Spleen (tissue), 11 donors: ENCODE results near the gene ZC3H12C. TPM values are rescaled to one million over a fixed set of nuclear protein-coding genes. Genes with fewer than 3 reads are reported as not detected.

Experiments used
- DNase-seq: peaks from one replicate; pipeline ENCODE4 v3.0.0-alpha.2; 2020
- H3K27ac ChIP-seq, 8 donors: fragments of 200-600 bp; sonication (generic) in 7 of 8; 1 replicate in 4 of 8; 2 replicates in 4 of 8; pipeline versions ENCODE4 v1.5.0 to v1.8.0; 2016 to 2021; ENCODE audit warnings: inconsistent platforms in 4 of 8, mild to moderate bottlenecking in 4 of 8, moderate library complexity in 1 of 8
- H3K27me3 ChIP-seq, 7 donors: fragments of 200-600 bp; sonication (generic) in 6 of 7; replicated peaks in 1 of 7; 1 replicate in 4 of 7; 2 replicates in 3 of 7; pipeline versions ENCODE4 v1.5.0 to v1.8.0; 2016 to 2021; ENCODE audit warnings: inconsistent platforms in 3 of 7, mild to moderate bottlenecking in 1 of 7
- H3K36me3 ChIP-seq, 6 donors: fragments of 200-600 bp; sonication (generic) in 5 of 6; 1 replicate in 4 of 6; 2 replicates in 2 of 6; pipeline versions ENCODE4 v1.5.0 to v1.8.0; 2016 to 2021; ENCODE audit warnings: inconsistent platforms in 2 of 6
- H3K4me1 ChIP-seq, 6 donors: fragments of 200-600 bp; sonication (generic) in 5 of 6; 1 replicate in 3 of 6; 2 replicates in 3 of 6; pipeline versions ENCODE4 v1.5.0 to v1.8.0; 2016 to 2021; ENCODE audit warnings: inconsistent platforms in 3 of 6
- H3K4me3 ChIP-seq, 8 donors: fragments of 200-600 bp; sonication (generic) in 7 of 8; 1 replicate in 4 of 8; 2 replicates in 4 of 8; pipeline versions ENCODE4 v1.5.0 to v1.8.0; 2016 to 2021; ENCODE audit warnings: inconsistent platforms in 4 of 8, mild to moderate bottlenecking in 4 of 8, moderate library complexity in 2 of 8
- H3K9me3 ChIP-seq, 8 donors: fragments of 200-600 bp; sonication (generic) in 7 of 8; 1 replicate in 4 of 8; 2 replicates in 4 of 8; pipeline versions ENCODE4 v1.5.0 to v1.8.0; 2016 to 2021; ENCODE audit warnings: inconsistent platforms in 4 of 8
- CTCF ChIP-seq, 11 experiments: fragments of 200-600 bp in 7 of 11; fragments of 450-650 bp in 4 of 11; sonication (generic) in 4 of 11; IDR thresholded peaks in 8 of 11; conservative IDR thresholded peaks in 3 of 11; 1 replicate in 7 of 11; 2 replicates in 4 of 11; pipeline versions ENCODE4 v1.4.0 to v1.8.0; 2016 to 2021; ENCODE audit warnings: antibody characterized with exemption in 11 of 11, inconsistent platforms in 4 of 11, mild to moderate bottlenecking in 1 of 11
- POLR2A ChIP-seq, 3 donors: fragments of 450-650 bp; IDR thresholded peaks; one replicate each; pipeline ENCODE4 v1.5.1; 2017; ENCODE audit warnings: antibody characterized with exemption in 3 of 3, mild to moderate bottlenecking in 1 of 3
- POLR2AphosphoS5 ChIP-seq, 3 donors: sonication (generic); formaldehyde crosslinking; IDR thresholded peaks; one replicate each; pipeline ENCODE4 v1.5.1; 2017; ENCODE audit warnings: antibody characterized with exemption in 3 of 3
- WGBS, 5 donors: extraction: QIAGEN DNeasy Blood & Tissue Kit in 3 of 5; methylation state at CpG; one replicate each; pipeline versions ENCODE4 v1.1.5 to v1.1.7; 2013 to 2018; 5-methylcytosine and 5-hydroxymethylcytosine counted together
- intact Hi-C: fragments of 100-400 bp; cut with DNase I; formaldehyde crosslinking; loops from one replicate; pipeline ENCODE4 v1.15.0; 2023; ENCODE audit warnings: low total_unique reads
- polyA plus RNA-seq, 3 donors: library from polyadenylated mRNA; stranded (reverse); fragments of 200-250 nt; gene quantifications; one replicate each; pipeline ENCODE4 v1.2.1, GENCODE V29; 2013
- total RNA-seq, 7 donors: library from RNA; depleted of rRNA in 3 of 7; stranded (reverse); fragments of >200 nt in 3 of 7; fragmentation: NEBNext Ultra II Directional in 4 of 7; extraction: Animal tissue kit (Norgen Biotek cat#: 25700) in 4 of 7; gene quantifications; one replicate each; pipeline versions ENCODE4 v1.1.0 to v1.2.1, GENCODE V29; 2016 to 2021
- donor health status: healthy with polysubstance abuse.
- donor health status: DM: no; HTN: no; CAD: no; lungs with moderate emphysema.
- donor health status: DM: no; HTN: no; CAD: no.
- donor health status: Bipolar disorder and iron deficiency.
- donor health status: healthy.
- donor health status: DM: no; HTN: no; CAD: no.
- donor health status: DM: yes; HTN: yes; CAD: no.

ZC3H12C gene
- total and polyA plus RNA-seq, 10 donors: 0.44 to 10.4 (median 5.1) TPM

- H3K4me3 ChIP-seq: no peak overlapping the region
- H3K27ac ChIP-seq: no peak overlapping the region
- peaks cover 0 to 20% (median 3%) of the 10 kb centered on the region in 6 donors for H3K36me3 ChIP-seq
- intact Hi-C loops: no loop called here
- no peaks in the 10 kb centered on the region for H3K4me1 ChIP-seq
- H3K9me3 ChIP-seq: no peaks in the 10 kb centered on the region
- no peaks in the 10 kb centered on the region for H3K27me3 ChIP-seq
- TF ChIP-seq CTCF (IDR thresholded peaks at IDR 0.05 in 8 of 11, conservative IDR thresholded peaks at IDR 0.05 in 3 of 11) (no peak), POLR2AphosphoS5 (IDR thresholded peaks at IDR 0.05) (no peak), POLR2A (IDR thresholded peaks at IDR 0.05) (no peak)
- DNase-seq: peak; percentile 35
- WGBS, 5 donors: 90 to 93% (median 91%) methylated on average over 23 to 28 of the region's 28 CpGs
Measured at GRCh38 chr11:110165039-110165925, 72.1 kb downstream of the ZC3H12C start.

GRCh38 chr11:110168033-110168803, 75.0 kb downstream of the ZC3H12C start:
- TF ChIP-seq POLR2A (IDR thresholded peaks at IDR 0.05) (no peak), CTCF (IDR thresholded peaks at IDR 0.05 in 8 of 11, conservative IDR thresholded peaks at IDR 0.05 in 3 of 11) (no peak), POLR2AphosphoS5 (IDR thresholded peaks at IDR 0.05) (no peak)

GRCh38 chr11:110169738-110170137, 76.5 kb downstream of the ZC3H12C start:
- WGBS, 5 donors: 84 to 96% (median 88%) methylated on average over 2 of the region's 2 CpGs

More at GRCh38 chr11:110168033-110168803, 75.0 kb downstream of the ZC3H12C start:
- H3K27me3 ChIP-seq: no peaks in the 10 kb centered on the region
- no peak for DNase-seq
- no peak overlapping the region for H3K27ac ChIP-seq
- intact Hi-C loops: no loop called here
- WGBS, 5 donors: 82 to 90% (median 87%) methylated on average over 5 of the region's 5 CpGs
- peaks cover 0 to 16% (median 3%) of the 10 kb centered on the region in 6 donors for H3K36me3 ChIP-seq
- no peaks in the 10 kb centered on the region for H3K9me3 ChIP-seq
- H3K4me3 ChIP-seq: no peak overlapping the region
- H3K4me1 ChIP-seq: no peaks in the 10 kb centered on the region

More at GRCh38 chr11:110169738-110170137, 76.5 kb downstream of the ZC3H12C start:
- TF ChIP-seq POLR2AphosphoS5 (IDR thresholded peaks at IDR 0.05): no peak
- no peak for TF ChIP-seq POLR2A (IDR thresholded peaks at IDR 0.05)
- no peak for TF ChIP-seq CTCF (IDR thresholded peaks at IDR 0.05 in 8 of 11, conservative IDR thresholded peaks at IDR 0.05 in 3 of 11)
- no peaks in the 10 kb centered on the region for H3K27me3 ChIP-seq
- no peak overlapping the region for H3K4me3 ChIP-seq
- H3K36me3 ChIP-seq: peaks cover 0 to 9% (median 0%) of the 10 kb centered on the region in 6 donors
- DNase-seq: no peak
- H3K9me3 ChIP-seq: no peaks in the 10 kb centered on the region
- no peak overlapping the region for H3K27ac ChIP-seq
- intact Hi-C loops: no loop called here
- H3K4me1 ChIP-seq: peaks cover 0 to 11% (median 9%) of the 10 kb centered on the region in 6 donors
